Measurements from ENCODE around the gene CLEC18B. TPM values are rescaled to one million over a fixed set of nuclear protein-coding genes. Genes with fewer than 3 reads are reported as not detected.
"Not testable (repeated sequence)": the region's sequence is repeated elsewhere in the genome, so short reads cannot be mapped to it uniquely, and the experiment has no call there.

CLEC18B gene
- total and polyA plus RNA-seq, 12 donors: 0.57 to 10.9 (median 4.1) TPM; not detected in 2

- H3K27me3 ChIP-seq; H3K4me3 ChIP-seq; H3K36me3 ChIP-seq (replicated peaks in 1 of 2); H3K9me3 ChIP-seq (replicated peaks in 1 of 3); intact Hi-C loops (cut with DNase I): not testable (repeated sequence)
- 24 to 28% (median 25%) methylated on average over 6 to 7 of the region's 7 CpGs for WGBS, 4 donors
- peak in 1 of 2 donors; percentile 51 for TF ChIP-seq POLR2A (IDR thresholded peaks at IDR 0.05)
- Histone ChIP-seq H3K4me1 (replicated peaks in 1 of 2) (peaks cover 6 to 20% of the 10 kb centered on the region in 2 donors), H3K27ac (peak overlapping the region; percentile 17 to 81 (median 71))
- DNase-seq: peak; percentile 58 to 92 (median 79)
Observed at GRCh38 chr16:74396521-74397017, 24.7 kb downstream of the CLEC18B start.

- H3K27me3 ChIP-seq; DNase-seq; intact Hi-C loops (cut with DNase I); H3K27ac ChIP-seq; H3K4me3 ChIP-seq; H3K36me3 ChIP-seq (replicated peaks in 1 of 2); H3K9me3 ChIP-seq (replicated peaks in 1 of 3): not testable (repeated sequence)
- peaks cover 6 to 20% of the 10 kb centered on the region in 2 donors for H3K4me1 ChIP-seq (replicated peaks in 1 of 2)
- 80 to 90% (median 88%) methylated on average over 3 of the region's 5 CpGs for WGBS, 4 donors
Observed at GRCh38 chr16:74394604-74395003, 26.7 kb downstream of the CLEC18B start.

GRCh38 chr16:74394131-74394530, 27.1 kb downstream of the CLEC18B start:
- WGBS, 4 donors: 83 to 99% (median 95%) methylated on average over 8 to 9 of the region's 9 CpGs
- intact Hi-C loops (cut with DNase I); H3K9me3 ChIP-seq (replicated peaks in 1 of 3); H3K36me3 ChIP-seq (replicated peaks in 1 of 2); H3K27ac ChIP-seq; H3K27me3 ChIP-seq; DNase-seq; H3K4me3 ChIP-seq: not testable (repeated sequence)
- peaks cover 6 to 20% of the 10 kb centered on the region in 2 donors for H3K4me1 ChIP-seq (replicated peaks in 1 of 2)

- H3K36me3 ChIP-seq (replicated peaks in 1 of 2); H3K9me3 ChIP-seq (replicated peaks in 1 of 3); H3K4me1 ChIP-seq (replicated peaks in 1 of 2); H3K27ac ChIP-seq; DNase-seq; H3K4me3 ChIP-seq; intact Hi-C loops (cut with DNase I); H3K27me3 ChIP-seq: not testable (repeated sequence)
- WGBS, 4 donors: 80 to 90% (median 85%) methylated on average over 3 to 9 of the region's 13 CpGs
Observed at GRCh38 chr16:74391454-74392050, 29.7 kb downstream of the CLEC18B start.

- 81 to 90% (median 84%) methylated on average over 2 to 4 of the region's 6 CpGs; no CpG with 5 or more reads in 1 of the 4 donors for WGBS, 4 donors
- H3K27ac ChIP-seq; DNase-seq; H3K9me3 ChIP-seq (replicated peaks in 1 of 3); H3K4me1 ChIP-seq (replicated peaks in 1 of 2); H3K4me3 ChIP-seq; intact Hi-C loops (cut with DNase I); H3K27me3 ChIP-seq; H3K36me3 ChIP-seq (replicated peaks in 1 of 2): not testable (repeated sequence)
Observed at GRCh38 chr16:74382339-74383034, 38.8 kb downstream of the CLEC18B start.

GRCh38 chr16:74373847-74374184, 47.5 kb downstream of the CLEC18B start:
- 88 to 97% (median 95%) methylated on average over 9 of the region's 9 CpGs for WGBS, 4 donors
- DNase-seq; H3K27me3 ChIP-seq; intact Hi-C loops (cut with DNase I); H3K9me3 ChIP-seq (replicated peaks in 1 of 3); H3K4me1 ChIP-seq (replicated peaks in 1 of 2); H3K36me3 ChIP-seq (replicated peaks in 1 of 2); H3K27ac ChIP-seq; H3K4me3 ChIP-seq: not testable (repeated sequence)

- no peaks in the 10 kb centered on the region for H3K9me3 ChIP-seq (replicated peaks in 1 of 3)
- no peaks in the 10 kb centered on the region for H3K27me3 ChIP-seq
- H3K4me3 ChIP-seq: no peak overlapping the region
- 82 to 88% (median 85%) methylated on average over 10 of the region's 10 CpGs for WGBS, 4 donors
- H3K4me1 ChIP-seq (replicated peaks in 1 of 2): no peaks in the 10 kb centered on the region
- TF ChIP-seq POLR2A (IDR thresholded peaks at IDR 0.05) (no peak), CTCF (IDR thresholded peaks at IDR 0.05) (no peak)
- no peaks in the 10 kb centered on the region for H3K36me3 ChIP-seq (replicated peaks in 1 of 2)
- no peak for DNase-seq
- H3K27ac ChIP-seq: no peak overlapping the region
- intact Hi-C loops (cut with DNase I): no loop called here
Observed at GRCh38 chr16:74372953-74373846, 48.1 kb downstream of the CLEC18B start.
